GM12878 (cell line): ENCODE measurements around the gene ALOX12B. TPM values are rescaled to one million over a fixed set of nuclear protein-coding genes. Genes with fewer than 3 reads are reported as not detected.

Source experiments
- ATAC-seq: fragments of 200-7000 bp; cut with Tn5 transposase; 3 replicates; pipeline ENCODE4 v1.9.1; 2020; ENCODE audit warnings: mild to moderate bottlenecking, moderate library complexity
- BruUV-seq: library from RNA; stranded (reverse); fragments of 400-500 nt; replicated peaks from 2 replicates; lab custom pipeline; 2021; lab: Mats Ljungman, UMichigan
- CTCF ChIA-PET: fragments of 300-600 bp; sonication (Branson Sonifier 250); formaldehyde crosslinking; extraction: SDS; loops from one replicate; lab custom pipeline; 2021; ENCODE audit warnings: inconsistent platforms; lab: Yijun Ruan, JAX
- POLR2A ChIA-PET: fragments of 350-600 bp; formaldehyde crosslinking; extraction: SDS; loops from one replicate; lab custom pipeline; 2021; ENCODE audit warnings: inconsistent platforms; lab: Charles Lee
- RAD21 ChIA-PET: fragments of 300-600 bp; sonication (Branson Sonifier 250); formaldehyde crosslinking; loops from one replicate; lab custom pipeline; 2023; ENCODE audit warnings: antibody characterized with exemption; ENCODE audit not compliant: unreplicated experiment; lab: Charles Lee
- SMC1A ChIA-PET: fragments of 300-600 bp; sonication (Branson Sonifier 250); formaldehyde crosslinking; loops from one replicate; lab custom pipeline; 2023; ENCODE audit not compliant: unreplicated experiment, uncharacterized antibody; lab: Charles Lee
- DNase-seq: peaks from one replicate; pipeline ENCODE4 v3.0.0-alpha.2; 2011; ENCODE audit warnings: low read depth, low spot score
- FAIRE-seq: peaks from 3 replicates; lab custom pipeline; 2011; peaks lifted over from hg19 to GRCh38; lab: Jason Lieb, UNC
- H2AFZ ChIP-seq: 2 replicates; pipeline ENCODE4 v1.6.0; 2011; ENCODE audit warnings: low read depth, low read length, control low read depth; ENCODE audit not compliant: control insufficient read depth
- H3K27ac ChIP-seq: 2 replicates; pipeline ENCODE4 v1.5.1; 2011; ENCODE audit warnings: control low read depth; ENCODE audit not compliant: control insufficient read depth, insufficient read depth
- H3K27me3 ChIP-seq, 2 experiments: replicated peaks in 1 of 2; 2 replicates each; pipeline versions ENCODE4 v1.6.0 to v1.6.1; 2011; ENCODE audit warnings: low read length in 1 of 2; ENCODE audit not compliant: control insufficient read depth in 2 of 2, insufficient read depth in 2 of 2
- H3K36me3 ChIP-seq, 2 experiments: 2 replicates each; pipeline ENCODE4 v1.5.1; 2011; ENCODE audit warnings: low read length in 1 of 2; ENCODE audit not compliant: control insufficient read depth in 2 of 2, insufficient read depth in 2 of 2
- H3K4me1 ChIP-seq: 2 replicates; pipeline ENCODE4 v1.6.1; 2011; ENCODE audit warnings: mild to moderate bottlenecking, low read length, moderate library complexity, mixed read lengths; ENCODE audit not compliant: control insufficient read depth, insufficient read depth
- H3K4me2 ChIP-seq: 2 replicates; pipeline ENCODE4 v1.6.0; 2011; ENCODE audit warnings: control low read depth; ENCODE audit not compliant: control insufficient read depth, insufficient read depth
- H3K4me3 ChIP-seq: fragments of 200-600 bp; sonication (generic); 2 replicates; pipeline ENCODE4 v1.5.1; 2016
- H3K79me2 ChIP-seq: 2 replicates; pipeline ENCODE4 v1.6.0; 2011; ENCODE audit warnings: low read length; ENCODE audit not compliant: control insufficient read depth, insufficient read depth
- H3K9ac ChIP-seq: 2 replicates; pipeline ENCODE4 v1.8.0; 2011; ENCODE audit warnings: low read length, control low read depth, mixed read lengths; ENCODE audit not compliant: control insufficient read depth, insufficient read depth
- H3K9me3 ChIP-seq: replicated peaks from 3 replicates; pipeline ENCODE4 v1.5.1; 2011; ENCODE audit warnings: mild to moderate bottlenecking, low read length; ENCODE audit not compliant: control insufficient read depth, insufficient read depth
- H4K20me1 ChIP-seq: 2 replicates; pipeline ENCODE4 v1.6.0; 2011; ENCODE audit not compliant: control insufficient read depth, insufficient read depth
- BACH1 ChIP-seq: fragments of 450-650 bp; IDR thresholded peaks from 2 replicates; pipeline ENCODE4 v1.6.1; 2017; ENCODE audit warnings: mild to moderate bottlenecking, borderline replicate concordance
- CBFB ChIP-seq: IDR thresholded peaks from 2 replicates; pipeline ENCODE4 v1.6.1; 2016; ENCODE audit warnings: antibody characterized with exemption, low read depth
- EP300 ChIP-seq, 2 experiments: fragments of 150-350 bp in 1 of 2; IDR thresholded peaks; 2 replicates each; pipeline ENCODE4 v1.6.1; 2011 to 2012; ENCODE audit warnings: low read depth in 2 of 2, low read length in 2 of 2, borderline replicate concordance in 1 of 2, improper control_type of control experiment in 1 of 2, inconsistent platforms in 1 of 2; ENCODE audit not compliant: control insufficient read depth in 1 of 2
- IRF4 ChIP-seq: IDR thresholded peaks from 2 replicates; pipeline ENCODE4 v1.6.1; 2011; ENCODE audit warnings: low read depth, low read length
- RELA ChIP-seq: fragments of 450-650 bp; IDR thresholded peaks from 2 replicates; pipeline ENCODE4 v1.8.0; 2014; ENCODE audit warnings: borderline replicate concordance; ENCODE audit not compliant: partially characterized antibody
- SIN3A ChIP-seq: IDR thresholded peaks from 2 replicates; pipeline ENCODE4 v1.6.1; 2012; ENCODE audit warnings: low read depth, low read length, improper control_type of control experiment
- TARDBP ChIP-seq: IDR thresholded peaks from 2 replicates; pipeline ENCODE4 v1.6.1; 2016; ENCODE audit warnings: borderline replicate concordance
- ZBED1 ChIP-seq: IDR thresholded peaks from 2 replicates; pipeline ENCODE4 v1.6.1; 2016; ENCODE audit warnings: borderline replicate concordance
- WGBS: methylation state at CpG from one replicate; pipeline ENCODE4 v1.1.6; 2016; ENCODE audit warnings: low lambda C conversion rate; ENCODE audit not compliant: insufficient replicate concordance, insufficient coverage; ENCODE audit errors: missing lambda C conversion rate; 5-methylcytosine and 5-hydroxymethylcytosine counted together
- in situ Hi-C: fragments of 300-500 bp; cut with MboI; formaldehyde crosslinking; loops from 9 replicates; pipeline ENCODE4 v1.14.3; 2018; ENCODE audit warnings: mixed read lengths
- intact Hi-C: fragments of 100-400 bp; cut with micrococcal nuclease; formaldehyde crosslinking; loops from one replicate; pipeline ENCODE4 v1.14.2; 2022; ENCODE audit not compliant: unreplicated experiment
- polyA plus RNA-seq, 11 experiments: library from polyadenylated mRNA; depleted of rRNA in 4 of 11; unstranded in 6 of 11; stranded (reverse) in 5 of 11; fragments of >200 nt; fragmentation: Nextera tagmentation in 4 of 11; fragmentation: Illumina TruSeq in 1 of 11; extraction: Ambion mirVana in 4 of 11; extraction: Trizol in 1 of 11; gene quantifications; 1 replicate in 1 of 11; 2 replicates in 10 of 11; pipeline versions ENCODE4 v1.2.1 to v1.2.3, GENCODE V29; 2011 to 2016; ENCODE audit warnings: inconsistent platforms in 2 of 11, missing spikeins in 2 of 11, low read depth in 1 of 11
- total RNA-seq, 4 experiments: library from RNA; depleted of rRNA in 3 of 4; stranded (reverse); fragments of >200 nt in 3 of 4; fragmentation: Illumina TruSeq in 1 of 4; extraction: Trizol in 1 of 4; gene quantifications; 2 replicates each; pipeline versions ENCODE4 v1.2.1 to v1.2.3, GENCODE V29; 2013 to 2021
- TF ChIP-seq, protein P1 (sequence below): IDR thresholded peaks from 2 replicates; pipeline ENCODE4 v1.6.1; 2011; ENCODE audit warnings: mild to moderate bottlenecking, low read depth, low read length, moderate library complexity; ENCODE audit not compliant: insufficient replicate concordance
- TF ChIP-seq, protein P2 (sequence below): fragments of 450-650 bp; IDR thresholded peaks from 2 replicates; pipeline ENCODE4 v1.6.1; 2017; ENCODE audit warnings: mild to moderate bottlenecking, moderate library complexity
- TF ChIP-seq, protein P3 (sequence below): IDR thresholded peaks from 2 replicates; pipeline ENCODE4 v1.6.1; 2011; ENCODE audit warnings: borderline replicate concordance, low read depth, mild to moderate bottlenecking, moderate library complexity, low read length; ENCODE audit not compliant: insufficient read depth, poor library complexity, severe bottlenecking
- TF ChIP-seq, protein P4 (sequence below): fragments of 150-350 bp; IDR thresholded peaks from 2 replicates; pipeline ENCODE4 v1.6.1; 2014; ENCODE audit warnings: mild to moderate bottlenecking, low read depth, low read length

ALOX12B gene
- total and polyA plus RNA-seq, 10 of the 15 experiments (the other 5 are each of a cell fraction or from before 2014, with no cell fraction given) = 0.17 to 0.54 TPM; not detected in 8

DNA sequence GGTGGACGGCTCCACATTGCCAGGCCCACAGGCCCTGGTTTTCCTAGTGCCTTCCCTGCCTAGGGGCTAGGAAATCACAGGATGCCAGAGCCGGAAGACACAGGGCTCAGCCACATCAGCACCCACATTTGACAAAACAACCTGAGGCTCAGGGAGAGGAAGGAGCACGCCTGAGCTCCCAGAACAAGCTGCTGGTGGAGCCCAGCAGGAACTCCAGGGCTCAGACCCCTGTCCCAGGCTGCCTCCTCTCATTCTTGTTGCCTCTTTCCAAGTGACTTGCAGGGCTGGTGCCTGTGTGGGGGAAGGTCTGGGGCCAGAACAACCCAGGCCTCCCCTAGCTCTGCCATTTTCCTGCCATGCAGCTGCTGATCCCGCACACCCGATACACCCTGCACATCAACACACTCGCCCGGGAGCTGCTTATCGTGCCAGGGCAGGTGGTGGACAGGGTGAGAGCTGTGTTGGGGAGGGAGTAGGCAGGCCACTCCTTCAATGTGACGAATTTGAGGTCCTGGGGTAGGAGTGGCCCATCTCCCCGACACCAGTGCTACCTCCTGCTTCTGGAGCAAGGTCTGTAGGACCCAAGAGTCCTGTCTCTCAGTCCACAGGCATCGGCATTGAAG lies 41.1 kb downstream of the ALOX12B start:
- in situ Hi-C loops = no loop called here
- Histone ChIP-seq H3K79me2 (no peaks in the 10 kb centered on the region), H3K9me3 (no peaks in the 10 kb centered on the region), H3K27me3 (peaks cover 0 to 3% of the 10 kb centered on the region in 2 experiments; a peak in 1 of 4 replicates), H3K36me3 (no peaks in the 10 kb centered on the region), H3K4me2 (no peak overlapping the region), H4K20me1 (no peaks in the 10 kb centered on the region), H3K4me3 (no peak overlapping the region), H3K9ac (no peak overlapping the region), H3K4me1 (no peaks in the 10 kb centered on the region), H2AFZ (no peak overlapping the region), H3K27ac (no peak overlapping the region)
- no TSS peak for BruUV-seq
- ChIA-PET POLR2A (interaction anchor here (0.5 kb wide), 1 partner anchor 133 kb away, joined by 3 read pairs; no protein-coding TSS in a partner anchor), CTCF (interaction anchor here (0.7 to 3.0 kb wide), 5 partner anchors 11 to 303 kb away, joined by 3 to 14 read pairs (median 3); no protein-coding TSS in a partner anchor), SMC1A (interaction anchor here (0.9 kb wide), 1 partner anchor 12 kb away, joined by 3 read pairs; no protein-coding TSS in a partner anchor), RAD21 (no interaction called here)
- intact Hi-C loops = no loop called here
- WGBS = 42% methylated on average over 11 of the region's 11 CpGs
- FAIRE-seq (no peak), ATAC-seq (no peak), DNase-seq (no peak)
- TF ChIP-seq, protein P1, sequence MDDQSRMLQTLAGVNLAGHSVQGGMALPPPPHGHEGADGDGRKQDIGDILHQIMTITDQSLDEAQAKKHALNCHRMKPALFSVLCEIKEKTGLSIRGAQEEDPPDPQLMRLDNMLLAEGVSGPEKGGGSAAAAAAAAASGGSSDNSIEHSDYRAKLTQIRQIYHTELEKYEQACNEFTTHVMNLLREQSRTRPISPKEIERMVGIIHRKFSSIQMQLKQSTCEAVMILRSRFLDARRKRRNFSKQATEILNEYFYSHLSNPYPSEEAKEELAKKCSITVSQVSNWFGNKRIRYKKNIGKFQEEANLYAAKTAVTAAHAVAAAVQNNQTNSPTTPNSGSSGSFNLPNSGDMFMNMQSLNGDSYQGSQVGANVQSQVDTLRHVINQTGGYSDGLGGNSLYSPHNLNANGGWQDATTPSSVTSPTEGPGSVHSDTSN = no peak
- TF ChIP-seq, protein P2, sequence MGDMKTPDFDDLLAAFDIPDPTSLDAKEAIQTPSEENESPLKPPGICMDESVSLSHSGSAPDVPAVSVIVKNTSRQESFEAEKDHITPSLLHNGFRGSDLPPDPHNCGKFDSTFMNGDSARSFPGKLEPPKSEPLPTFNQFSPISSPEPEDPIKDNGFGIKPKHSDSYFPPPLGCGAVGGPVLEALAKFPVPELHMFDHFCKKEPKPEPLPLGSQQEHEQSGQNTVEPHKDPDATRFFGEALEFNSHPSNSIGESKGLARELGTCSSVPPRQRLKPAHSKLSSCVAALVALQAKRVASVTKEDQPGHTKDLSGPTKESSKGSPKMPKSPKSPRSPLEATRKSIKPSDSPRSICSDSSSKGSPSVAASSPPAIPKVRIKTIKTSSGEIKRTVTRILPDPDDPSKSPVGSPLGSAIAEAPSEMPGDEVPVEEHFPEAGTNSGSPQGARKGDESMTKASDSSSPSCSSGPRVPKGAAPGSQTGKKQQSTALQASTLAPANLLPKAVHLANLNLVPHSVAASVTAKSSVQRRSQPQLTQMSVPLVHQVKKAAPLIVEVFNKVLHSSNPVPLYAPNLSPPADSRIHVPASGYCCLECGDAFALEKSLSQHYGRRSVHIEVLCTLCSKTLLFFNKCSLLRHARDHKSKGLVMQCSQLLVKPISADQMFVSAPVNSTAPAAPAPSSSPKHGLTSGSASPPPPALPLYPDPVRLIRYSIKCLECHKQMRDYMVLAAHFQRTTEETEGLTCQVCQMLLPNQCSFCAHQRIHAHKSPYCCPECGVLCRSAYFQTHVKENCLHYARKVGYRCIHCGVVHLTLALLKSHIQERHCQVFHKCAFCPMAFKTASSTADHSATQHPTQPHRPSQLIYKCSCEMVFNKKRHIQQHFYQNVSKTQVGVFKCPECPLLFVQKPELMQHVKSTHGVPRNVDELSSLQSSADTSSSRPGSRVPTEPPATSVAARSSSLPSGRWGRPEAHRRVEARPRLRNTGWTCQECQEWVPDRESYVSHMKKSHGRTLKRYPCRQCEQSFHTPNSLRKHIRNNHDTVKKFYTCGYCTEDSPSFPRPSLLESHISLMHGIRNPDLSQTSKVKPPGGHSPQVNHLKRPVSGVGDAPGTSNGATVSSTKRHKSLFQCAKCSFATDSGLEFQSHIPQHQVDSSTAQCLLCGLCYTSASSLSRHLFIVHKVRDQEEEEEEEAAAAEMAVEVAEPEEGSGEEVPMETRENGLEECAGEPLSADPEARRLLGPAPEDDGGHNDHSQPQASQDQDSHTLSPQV = no peak
- TF ChIP-seq CBFB (no peak), BACH1 (no peak), ZBED1 (no peak), TARDBP (no peak), RELA (no peak), SIN3A (no peak), IRF4 (no peak), EP300 (IDR thresholded peaks at IDR 0.05; ENCODE audit: borderline replicate concordance in 1 of 2, control insufficient read depth in 1 of 2, low read depth in 2 of 2, low read length in 2 of 2) (no peak)
- TF ChIP-seq, protein P3, sequence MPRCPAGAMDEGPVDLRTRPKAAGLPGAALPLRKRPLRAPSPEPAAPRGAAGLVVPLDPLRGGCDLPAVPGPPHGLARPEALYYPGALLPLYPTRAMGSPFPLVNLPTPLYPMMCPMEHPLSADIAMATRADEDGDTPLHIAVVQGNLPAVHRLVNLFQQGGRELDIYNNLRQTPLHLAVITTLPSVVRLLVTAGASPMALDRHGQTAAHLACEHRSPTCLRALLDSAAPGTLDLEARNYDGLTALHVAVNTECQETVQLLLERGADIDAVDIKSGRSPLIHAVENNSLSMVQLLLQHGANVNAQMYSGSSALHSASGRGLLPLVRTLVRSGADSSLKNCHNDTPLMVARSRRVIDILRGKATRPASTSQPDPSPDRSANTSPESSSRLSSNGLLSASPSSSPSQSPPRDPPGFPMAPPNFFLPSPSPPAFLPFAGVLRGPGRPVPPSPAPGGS = no peak
- TF ChIP-seq, protein P4, sequence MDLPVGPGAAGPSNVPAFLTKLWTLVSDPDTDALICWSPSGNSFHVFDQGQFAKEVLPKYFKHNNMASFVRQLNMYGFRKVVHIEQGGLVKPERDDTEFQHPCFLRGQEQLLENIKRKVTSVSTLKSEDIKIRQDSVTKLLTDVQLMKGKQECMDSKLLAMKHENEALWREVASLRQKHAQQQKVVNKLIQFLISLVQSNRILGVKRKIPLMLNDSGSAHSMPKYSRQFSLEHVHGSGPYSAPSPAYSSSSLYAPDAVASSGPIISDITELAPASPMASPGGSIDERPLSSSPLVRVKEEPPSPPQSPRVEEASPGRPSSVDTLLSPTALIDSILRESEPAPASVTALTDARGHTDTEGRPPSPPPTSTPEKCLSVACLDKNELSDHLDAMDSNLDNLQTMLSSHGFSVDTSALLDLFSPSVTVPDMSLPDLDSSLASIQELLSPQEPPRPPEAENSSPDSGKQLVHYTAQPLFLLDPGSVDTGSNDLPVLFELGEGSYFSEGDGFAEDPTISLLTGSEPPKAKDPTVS = no peak
